GM19397 (cell line): ENCODE results near the gene IRAK3.

Source experiments
- ATAC-seq: cut with Tn5 transposase; IDR thresholded peaks from one replicate; pipeline ENCODE4 v1.9.1; 2021; ENCODE audit warnings: mild to moderate bottlenecking, moderate library complexity; ENCODE audit not compliant: unreplicated experiment

IRAK3 gene, protein sequence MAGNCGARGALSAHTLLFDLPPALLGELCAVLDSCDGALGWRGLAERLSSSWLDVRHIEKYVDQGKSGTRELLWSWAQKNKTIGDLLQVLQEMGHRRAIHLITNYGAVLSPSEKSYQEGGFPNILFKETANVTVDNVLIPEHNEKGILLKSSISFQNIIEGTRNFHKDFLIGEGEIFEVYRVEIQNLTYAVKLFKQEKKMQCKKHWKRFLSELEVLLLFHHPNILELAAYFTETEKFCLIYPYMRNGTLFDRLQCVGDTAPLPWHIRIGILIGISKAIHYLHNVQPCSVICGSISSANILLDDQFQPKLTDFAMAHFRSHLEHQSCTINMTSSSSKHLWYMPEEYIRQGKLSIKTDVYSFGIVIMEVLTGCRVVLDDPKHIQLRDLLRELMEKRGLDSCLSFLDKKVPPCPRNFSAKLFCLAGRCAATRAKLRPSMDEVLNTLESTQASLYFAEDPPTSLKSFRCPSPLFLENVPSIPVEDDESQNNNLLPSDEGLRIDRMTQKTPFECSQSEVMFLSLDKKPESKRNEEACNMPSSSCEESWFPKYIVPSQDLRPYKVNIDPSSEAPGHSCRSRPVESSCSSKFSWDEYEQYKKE

DNA sequence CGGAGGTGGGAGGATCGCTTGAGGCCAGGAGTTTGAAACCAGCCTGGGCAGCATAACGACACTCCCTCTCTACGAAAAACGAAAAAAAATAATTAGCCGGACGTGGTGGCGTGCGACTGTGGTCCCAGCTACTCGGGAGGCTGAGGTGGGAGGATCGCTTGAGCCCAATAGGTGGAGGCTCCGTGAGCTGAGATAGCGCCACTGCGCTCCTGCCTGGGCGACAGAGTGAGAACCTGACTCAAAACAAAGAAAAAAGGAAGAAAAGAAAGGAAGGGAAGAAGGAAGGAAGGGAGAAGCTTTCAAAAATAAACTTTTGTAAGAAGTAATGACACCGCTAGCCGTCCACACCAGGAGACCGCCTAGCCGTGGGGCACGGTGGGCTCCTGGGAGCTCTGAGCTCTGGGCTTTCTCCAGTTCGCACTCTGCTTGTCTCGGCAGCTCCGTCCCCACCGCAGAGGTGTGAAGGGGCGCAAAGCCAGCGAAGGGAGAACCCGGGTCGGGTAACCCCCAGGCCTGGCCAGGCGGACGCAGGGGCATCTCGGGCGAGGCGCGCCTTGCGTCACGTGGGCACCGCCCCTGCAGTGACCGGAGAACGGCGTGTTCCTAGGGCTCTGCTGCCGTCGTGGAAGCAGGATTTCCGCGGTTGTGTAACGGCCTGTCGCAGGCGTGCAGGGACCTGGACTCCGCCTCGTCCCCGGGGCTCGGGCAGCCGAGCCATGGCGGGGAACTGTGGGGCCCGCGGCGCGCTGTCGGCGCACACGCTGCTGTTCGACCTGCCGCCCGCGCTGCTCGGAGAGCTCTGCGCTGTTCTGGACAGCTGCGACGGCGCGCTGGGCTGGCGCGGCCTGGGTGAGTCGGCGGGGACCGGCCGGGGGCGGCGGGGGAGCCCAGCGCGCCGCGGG lies at the start of gene IRAK3:
Gene IRAK3 (plus strand): TSS at position 631 of the 902 bp plus-strand sequence. CDS start 86 bp downstream, at position 717.
- peak; percentile 76 for ATAC-seq

DNA sequence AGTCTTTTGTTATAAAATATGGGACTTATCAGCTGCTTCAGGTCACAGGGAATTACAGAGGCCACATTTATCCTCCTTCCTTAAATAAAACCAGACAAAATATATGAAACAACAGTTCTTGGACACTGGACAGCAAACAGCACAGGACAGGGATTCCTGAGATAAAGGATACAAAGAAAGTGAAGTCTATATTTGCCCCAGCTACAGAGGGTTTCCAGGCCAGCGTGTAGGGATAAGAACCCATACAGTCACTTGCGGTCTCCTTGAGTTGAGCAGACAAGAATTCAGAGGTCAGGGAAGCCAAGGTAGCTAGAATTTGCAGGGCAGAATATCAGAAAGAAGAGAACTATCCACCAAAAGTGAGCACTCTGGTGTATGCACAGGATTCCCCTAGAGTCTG lies 49.7 kb upstream of the IRAK3 start:
- no peak for ATAC-seq

DNA sequence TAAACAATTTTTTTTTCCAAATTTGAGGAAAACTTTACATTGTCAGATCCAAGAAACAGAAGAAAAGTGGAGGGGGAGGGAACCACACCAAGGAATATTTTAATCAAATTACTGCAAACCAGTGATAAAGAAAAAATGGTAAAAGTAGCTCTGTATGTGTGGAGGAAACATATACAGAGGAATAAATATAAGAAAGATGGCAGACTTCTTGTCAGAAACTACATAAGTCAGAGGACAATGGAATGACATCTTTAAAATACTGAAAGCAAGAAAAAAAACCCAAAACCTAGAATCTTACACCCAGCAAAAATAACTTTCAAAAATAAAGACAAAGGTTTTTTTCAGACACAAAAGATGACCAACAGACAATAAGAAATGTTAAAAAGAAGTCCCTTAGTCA lies 48.3 kb upstream of the IRAK3 start:
- ATAC-seq, result no peak

DNA sequence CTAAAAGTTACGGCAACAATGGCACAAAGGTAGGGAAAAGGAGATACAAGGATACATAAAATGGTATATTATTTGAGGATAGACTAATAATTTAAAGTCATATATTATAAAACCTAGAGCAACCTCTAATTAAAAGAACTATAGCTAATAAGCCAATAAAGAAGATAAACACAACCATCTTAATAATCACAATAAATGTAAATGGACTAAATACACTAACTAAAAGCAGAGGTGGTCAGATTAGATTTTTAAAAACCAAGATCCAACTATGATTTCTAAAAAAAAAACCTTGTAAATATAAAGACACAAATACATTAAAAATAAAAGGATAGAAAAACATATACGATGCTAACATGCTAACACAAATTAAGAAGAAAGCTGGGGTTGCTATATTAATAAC lies 47.7 kb upstream of the IRAK3 start:
- no peak for ATAC-seq

DNA sequence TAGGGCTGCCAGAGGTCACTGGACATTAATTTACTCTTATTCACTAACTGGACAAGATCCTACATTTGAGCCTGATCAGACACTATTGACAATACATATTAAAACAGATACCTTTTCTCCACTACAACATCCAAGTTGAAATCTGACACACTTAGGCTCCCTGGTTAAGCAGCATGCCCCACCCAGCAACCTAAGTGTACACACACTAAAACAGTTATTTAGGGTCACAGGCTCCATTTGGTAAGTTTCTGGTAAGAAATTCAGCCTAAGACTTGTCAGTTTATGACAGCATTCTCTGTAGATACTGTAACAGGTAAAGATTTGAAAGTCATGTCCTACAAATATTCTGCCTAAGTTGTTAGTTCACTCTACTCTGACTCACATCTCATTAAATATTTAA lies 46.2 kb upstream of the IRAK3 start:
- no peak for ATAC-seq

DNA sequence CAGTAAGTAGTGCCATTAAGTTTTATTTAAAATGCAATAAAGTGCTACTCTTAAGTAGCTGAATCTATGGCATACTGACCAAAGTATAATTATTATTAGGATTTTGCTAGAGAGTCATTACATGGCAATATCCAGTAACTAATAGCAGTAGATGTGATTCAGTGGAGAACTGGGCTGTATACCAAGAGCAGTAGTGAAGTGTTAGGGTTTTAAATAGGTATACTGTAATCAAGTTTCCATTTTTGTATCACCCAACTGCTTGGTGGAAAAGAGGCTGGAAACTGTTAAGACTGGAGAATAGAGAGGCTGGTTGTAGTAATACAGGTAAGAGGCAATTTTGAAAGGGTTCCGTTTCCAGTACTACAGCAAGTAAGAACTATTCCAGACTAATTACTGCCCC lies 45.1 kb upstream of the IRAK3 start:
- ATAC-seq, result no peak

DNA sequence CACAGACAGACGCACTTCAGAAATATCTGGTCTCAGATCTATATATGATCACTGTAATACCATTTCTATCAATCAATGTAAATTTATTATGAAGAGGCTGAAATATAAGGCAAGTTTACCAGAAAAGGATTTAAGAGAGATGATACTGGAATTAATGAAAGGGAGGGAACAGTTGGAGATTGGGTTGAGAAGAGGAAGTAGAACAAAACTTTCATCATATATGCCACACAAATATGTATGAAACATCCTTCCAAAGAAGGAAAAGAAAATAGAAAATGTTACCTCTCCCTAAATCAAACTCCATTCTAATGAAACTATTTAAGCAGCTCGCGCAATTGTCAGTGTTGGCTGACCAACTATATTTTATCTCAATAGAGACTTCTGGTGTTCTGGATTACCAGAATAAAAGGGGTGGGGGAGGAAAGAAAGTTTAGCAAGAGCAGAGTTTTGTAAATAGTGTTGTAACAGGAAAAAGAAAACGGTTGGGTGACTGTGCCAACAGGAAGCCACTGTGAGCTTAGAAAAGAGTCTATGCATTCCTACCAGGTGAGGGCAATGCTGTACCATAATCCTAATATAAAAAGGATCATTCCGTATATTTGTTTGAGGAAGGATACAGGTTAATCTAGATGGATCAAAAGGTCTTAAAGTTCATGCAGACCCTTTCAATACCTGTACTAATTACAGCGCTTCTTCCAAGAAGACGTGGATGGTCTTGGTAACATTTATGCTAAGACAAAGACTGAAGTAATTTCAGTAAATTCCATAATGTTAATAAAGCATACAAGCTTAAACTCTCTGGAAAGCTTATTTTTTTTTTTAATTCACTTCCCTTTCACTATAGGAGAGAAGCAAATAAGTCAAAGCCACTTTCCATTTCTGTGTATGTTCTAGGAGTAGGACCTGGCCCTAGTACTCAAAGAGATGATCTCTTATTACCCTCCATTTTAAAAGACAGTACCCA lies 43.9 kb upstream of the IRAK3 start:
- ATAC-seq, result no peak

DNA sequence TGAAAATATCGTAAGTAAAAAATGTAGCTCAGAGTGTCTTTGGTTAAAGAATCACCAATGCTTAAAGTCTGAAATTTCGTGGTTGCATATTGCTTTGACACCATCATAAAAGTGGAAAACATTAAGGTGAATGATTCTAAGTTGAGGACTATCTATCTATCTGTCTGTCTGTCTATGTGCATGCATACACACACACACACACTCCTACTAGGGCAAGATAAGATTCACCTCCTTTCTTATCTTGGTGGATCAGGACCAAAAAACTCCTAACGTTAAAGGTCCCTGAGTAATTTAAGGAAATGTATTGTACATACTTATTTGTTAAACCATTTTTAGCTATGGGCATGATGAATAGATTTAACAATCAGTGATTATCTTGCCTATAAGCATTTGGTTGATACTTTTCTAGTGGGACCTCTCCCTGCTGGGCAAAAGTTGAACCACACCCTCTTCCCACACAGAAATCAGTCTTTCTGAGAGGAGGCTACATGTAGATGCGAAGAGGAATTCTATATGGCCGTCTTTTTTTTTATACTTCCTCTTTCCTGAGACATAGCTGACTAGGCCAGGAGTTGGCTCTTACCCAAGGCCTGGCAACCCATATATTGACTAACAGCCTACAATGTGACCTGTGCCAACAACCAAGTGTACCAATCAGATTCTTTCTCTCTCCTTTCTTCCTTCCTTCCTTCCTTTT lies 39.2 kb upstream of the IRAK3 start:
- no peak for ATAC-seq

DNA sequence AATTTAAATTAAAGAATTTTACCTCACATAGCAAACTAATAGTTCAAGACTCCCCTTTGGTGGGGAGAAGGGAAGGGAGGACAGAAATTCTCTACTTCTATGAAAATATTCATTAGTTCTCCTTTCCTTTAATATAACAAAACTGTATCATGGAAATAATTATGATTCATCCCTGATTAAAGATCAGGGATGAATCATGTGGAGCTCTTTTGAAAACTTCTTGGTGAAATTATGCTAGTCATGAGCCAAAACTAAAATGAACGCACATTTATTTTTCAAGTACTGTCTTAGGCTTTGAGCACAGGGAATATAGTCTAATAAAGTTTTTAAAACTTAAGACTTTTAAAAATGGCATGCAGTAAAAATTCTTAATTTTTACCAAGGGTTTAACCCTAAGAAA lies 36.3 kb upstream of the IRAK3 start:
- no peak for ATAC-seq

DNA sequence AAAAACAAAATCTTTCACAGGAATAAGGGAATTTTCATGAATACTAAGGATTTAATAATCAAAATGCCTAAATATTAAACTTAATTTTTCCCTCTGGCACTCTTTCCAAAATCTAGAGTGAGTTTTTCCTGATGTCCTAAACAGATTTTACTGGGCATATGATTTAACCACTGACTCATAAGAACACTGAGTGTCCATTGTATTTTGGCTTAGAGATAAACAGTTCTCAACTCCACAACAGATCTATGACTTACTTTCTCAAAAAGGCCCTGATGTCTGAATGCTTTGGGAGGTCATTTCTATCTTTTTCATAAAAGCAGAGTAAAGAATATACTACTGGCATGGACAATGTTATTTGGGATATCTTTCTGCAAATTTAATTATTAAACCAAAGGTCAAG lies 34.2 kb upstream of the IRAK3 start:
- ATAC-seq, result no peak

DNA sequence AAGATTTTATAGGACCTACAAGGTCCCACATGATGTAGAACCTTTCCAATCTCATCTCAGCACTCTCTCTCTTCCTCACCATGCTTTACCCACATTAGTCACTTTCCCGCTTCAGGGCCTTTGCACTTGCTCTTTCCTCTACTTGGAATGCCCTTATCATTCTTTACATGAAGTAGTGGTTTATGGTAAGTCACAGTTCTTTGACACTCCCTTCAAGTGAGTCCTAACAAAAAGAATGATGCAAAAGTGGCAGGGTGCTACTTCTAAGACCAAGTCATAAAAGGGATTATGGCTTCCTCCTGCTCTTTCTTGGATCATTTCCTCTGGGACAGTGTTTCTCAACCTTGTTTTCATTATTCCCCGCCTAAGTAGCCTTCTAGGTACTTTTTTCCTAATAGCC lies 32.4 kb upstream of the IRAK3 start:
- no peak for ATAC-seq

DNA sequence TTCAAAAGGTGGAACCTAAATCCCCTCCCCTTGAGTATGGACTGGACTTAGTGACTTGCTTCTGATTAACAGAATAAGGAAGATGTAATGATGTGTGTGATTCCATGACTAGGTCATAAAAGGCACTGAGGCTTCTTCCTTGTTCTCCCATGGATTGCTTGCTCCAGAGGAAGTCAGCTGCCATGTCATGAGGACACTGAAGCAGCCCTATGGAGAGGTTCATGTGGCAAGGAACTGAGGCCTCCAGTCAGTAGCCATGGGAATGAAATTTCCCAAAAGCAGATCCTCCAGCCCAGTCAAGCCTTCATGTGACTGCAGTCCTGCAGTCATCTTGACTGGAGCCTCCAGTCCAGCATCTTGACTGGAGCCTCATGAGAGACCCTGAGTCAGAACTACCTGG lies 29.9 kb upstream of the IRAK3 start:
- no peak for ATAC-seq

DNA sequence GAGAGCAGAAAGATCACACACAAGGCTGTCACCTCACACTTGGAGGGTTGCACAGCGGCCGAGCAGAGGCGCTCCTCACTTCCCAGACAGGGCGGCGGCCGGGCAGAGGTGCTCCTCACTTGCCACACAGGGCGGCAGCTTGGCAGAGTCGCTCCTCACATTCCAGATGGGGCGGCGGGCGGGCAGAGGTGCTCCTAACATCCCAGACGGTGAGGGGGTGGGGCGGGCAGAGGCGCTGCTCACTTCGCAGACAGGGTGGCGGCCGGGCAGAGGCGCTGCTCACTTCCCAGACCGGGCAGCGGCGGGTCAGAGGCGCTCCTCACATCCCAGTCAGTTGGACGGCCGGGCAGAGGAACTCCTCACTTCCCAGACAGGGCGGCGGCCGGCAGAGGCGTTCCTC lies 28.3 kb upstream of the IRAK3 start:
- ATAC-seq, result no peak

DNA sequence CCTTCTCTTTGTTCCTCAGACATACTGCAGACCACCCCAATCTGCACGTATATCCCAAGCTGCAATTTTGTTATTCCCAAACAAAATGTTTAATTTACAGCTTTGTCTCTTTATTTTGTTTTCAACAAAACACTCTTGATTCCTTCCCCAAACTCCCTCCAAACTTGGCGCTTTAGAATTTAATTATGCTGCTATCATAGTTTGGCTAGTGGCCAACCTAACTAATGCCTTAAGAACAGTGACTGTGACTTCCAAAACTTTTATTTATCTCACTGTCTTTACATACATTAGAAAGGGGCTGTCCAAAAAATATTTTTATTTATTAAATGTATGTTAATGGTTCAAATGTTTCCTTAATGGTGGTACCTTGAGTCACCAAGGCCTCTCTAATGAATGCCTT lies 26.3 kb upstream of the IRAK3 start:
- ATAC-seq, result no peak

DNA sequence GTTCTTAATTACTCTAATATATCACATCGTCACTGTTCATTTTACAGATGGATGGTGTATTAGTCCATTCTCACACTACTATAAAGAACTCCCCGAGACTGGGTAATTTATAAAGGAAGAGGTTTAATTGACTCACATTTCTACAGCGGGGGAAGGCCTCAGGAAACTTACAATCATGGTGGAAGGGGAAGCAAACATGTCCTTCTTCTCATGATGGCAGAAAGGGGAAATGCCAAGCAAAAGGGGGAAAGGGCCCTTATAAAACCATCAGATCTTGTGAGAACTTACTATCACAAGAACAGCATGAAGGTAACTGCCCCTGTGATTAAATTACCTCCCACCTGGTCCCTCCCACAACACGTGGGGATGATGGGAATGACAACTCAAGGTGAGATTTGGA lies 25.7 kb upstream of the IRAK3 start:
- no peak for ATAC-seq

DNA sequence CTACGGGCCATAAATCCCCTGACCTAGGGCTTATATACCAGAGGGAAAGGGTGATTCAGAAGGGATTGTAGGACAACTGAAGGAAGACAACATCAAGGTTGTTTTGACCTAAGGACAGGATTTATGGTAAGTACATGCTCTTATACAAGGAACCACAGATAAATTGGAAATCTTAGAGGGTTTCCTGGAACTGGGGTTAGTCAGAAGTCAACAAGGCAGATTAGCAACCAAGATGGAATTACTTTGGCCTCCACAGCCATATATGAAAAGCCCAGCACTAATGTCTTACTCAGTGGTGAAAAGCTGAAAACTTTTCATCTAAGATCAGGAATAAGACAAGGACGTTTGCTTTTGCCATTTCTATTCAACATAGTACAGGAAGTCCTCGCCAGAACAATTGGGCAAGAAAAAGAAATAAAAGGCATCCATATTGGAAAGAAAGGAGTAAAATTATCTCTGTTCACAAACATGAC lies 24.6 kb upstream of the IRAK3 start:
- no peak for ATAC-seq

DNA sequence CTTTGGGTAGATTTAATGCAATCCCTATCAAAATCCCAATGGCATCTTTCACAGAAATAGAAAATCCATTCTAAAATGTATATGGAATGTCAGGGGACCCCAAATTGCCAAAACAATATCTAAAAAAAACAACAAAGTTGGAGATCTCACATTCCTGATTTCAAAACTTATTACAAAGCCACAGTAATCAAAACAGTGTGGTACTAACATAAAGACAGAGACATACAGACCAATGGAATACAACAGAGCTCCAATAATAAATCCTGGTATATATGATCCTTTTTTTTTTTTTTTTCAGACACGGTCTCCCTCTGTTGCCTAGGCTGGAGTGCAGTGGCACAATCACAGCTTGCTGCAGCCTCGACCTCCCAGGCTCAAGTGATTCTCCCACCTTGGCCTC lies 23.9 kb upstream of the IRAK3 start:
- no peak for ATAC-seq

DNA sequence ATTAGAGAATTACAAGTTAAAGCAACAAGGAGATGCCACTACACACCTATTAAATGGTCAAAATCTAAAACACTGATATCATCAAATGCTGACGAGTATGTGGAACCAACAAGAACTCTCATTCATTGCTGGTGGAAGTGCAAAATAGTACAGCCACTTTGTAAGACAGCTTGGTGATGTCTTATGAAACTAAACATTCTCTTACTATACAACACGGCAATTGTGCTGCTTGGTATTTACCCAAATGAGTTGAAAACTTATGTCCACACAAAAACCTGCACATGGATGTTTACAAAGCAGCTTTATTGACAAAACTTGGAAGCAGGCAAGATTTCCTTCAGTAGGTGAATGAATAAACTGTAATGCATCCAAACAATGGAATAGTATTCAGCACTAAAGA lies 22.5 kb upstream of the IRAK3 start:
- no peak for ATAC-seq

DNA sequence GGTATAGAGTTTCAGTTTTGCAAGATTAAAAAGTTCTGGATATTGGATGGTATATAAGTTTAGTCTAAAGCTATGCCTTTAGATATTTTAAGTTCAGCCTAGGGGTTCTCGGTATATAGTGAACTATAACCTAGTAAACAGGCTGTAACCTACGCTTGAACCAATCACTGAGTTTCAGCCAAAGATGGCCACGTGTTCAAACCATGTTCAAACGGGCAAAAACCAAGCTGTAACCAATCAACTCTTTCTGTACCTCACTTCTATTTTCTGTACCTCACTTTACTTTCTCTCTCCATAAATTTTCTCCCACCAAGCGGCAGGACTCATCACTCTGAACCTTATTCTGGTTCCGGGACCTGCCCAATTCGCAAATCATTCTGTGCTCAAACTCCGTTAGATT lies 20.6 kb upstream of the IRAK3 start:
- ATAC-seq, result no peak
